ENCODE measurements around the gene WIPF1. TPM values are rescaled to one million over a fixed set of nuclear protein-coding genes. Genes with fewer than 3 reads are reported as not detected.

Gene WIPF1
- total RNA-seq, 1 experiment from 2014 or later: 6.0 TPM

GRCh38 chr2:174516501-174517378 lies 80.9 kb downstream of the WIPF1 start:
- peaks cover 15% of the 10 kb centered on the region for H3K27me3 Mint-ChIP-seq (ENCODE audit: insufficient read depth, unreplicated experiment)
- H3K4me1 Mint-ChIP-seq (ENCODE audit: insufficient read depth, unreplicated experiment): no peaks in the 10 kb centered on the region
- ChIA-PET POLR2A (interaction anchor here (0.6 kb wide), 2 partner anchors 21 to 1701 kb away, joined by 3 read pairs; no protein-coding TSS in a partner anchor), CTCF (interaction anchor here (0.5 kb wide), 1 partner anchor 55 kb away, joined by 3 read pairs; no protein-coding TSS in a partner anchor)
- H3K9me3 Mint-ChIP-seq (ENCODE audit: unreplicated experiment): peaks cover 13% of the 10 kb centered on the region
- H3K4me3 Mint-ChIP-seq (ENCODE audit: unreplicated experiment): no peak overlapping the region
- no peak for DNase-seq (ENCODE audit: unreplicated experiment)
- no TSS peak for BruUV-seq (replicated peaks)
- H3K36me3 Mint-ChIP-seq (ENCODE audit: insufficient read depth, unreplicated experiment): no peaks in the 10 kb centered on the region
- TF ChIP-seq CTCF (IDR thresholded peaks at IDR 0.05; ENCODE audit: unreplicated experiment): no peak
- intact Hi-C loops (cut with micrococcal nuclease): no loop called here
- H3K27ac Mint-ChIP-seq (ENCODE audit: low read depth, unreplicated experiment): no peak overlapping the region

GRCh38 chr2:174512345-174512744 lies 85.3 kb downstream of the WIPF1 start:
- CTCF ChIA-PET: interaction anchor here (0.6 kb wide), 1 partner anchor 10 kb away, joined by 4 read pairs; no protein-coding TSS in a partner anchor
- no peaks in the 10 kb centered on the region for H3K27me3 Mint-ChIP-seq (ENCODE audit: insufficient read depth, unreplicated experiment)
- BruUV-seq (replicated peaks): no TSS peak
- TF ChIP-seq CTCF (IDR thresholded peaks at IDR 0.05; ENCODE audit: unreplicated experiment): no peak
- DNase-seq (ENCODE audit: unreplicated experiment): no peak
- POLR2A ChIA-PET: interaction anchor here (1.3 kb wide), 1 partner anchor 10 kb away, joined by 4 read pairs; no protein-coding TSS in a partner anchor
- no peak overlapping the region for H3K27ac Mint-ChIP-seq (ENCODE audit: low read depth, unreplicated experiment)
- no peaks in the 10 kb centered on the region for H3K36me3 Mint-ChIP-seq (ENCODE audit: insufficient read depth, unreplicated experiment)
- peaks cover 36% of the 10 kb centered on the region for H3K9me3 Mint-ChIP-seq (ENCODE audit: unreplicated experiment)
- no peak overlapping the region for H3K4me3 Mint-ChIP-seq (ENCODE audit: unreplicated experiment)
- no peaks in the 10 kb centered on the region for H3K4me1 Mint-ChIP-seq (ENCODE audit: insufficient read depth, unreplicated experiment)
- intact Hi-C loops (cut with micrococcal nuclease): no loop called here

GRCh38 chr2:174511580-174512260 lies 85.9 kb downstream of the WIPF1 start:
- intact Hi-C loops (cut with micrococcal nuclease): no loop called here
- Mint-ChIP-seq H3K4me3 (ENCODE audit: unreplicated experiment) (no peak overlapping the region), H3K36me3 (ENCODE audit: insufficient read depth, unreplicated experiment) (no peaks in the 10 kb centered on the region), H3K27me3 (ENCODE audit: insufficient read depth, unreplicated experiment) (no peaks in the 10 kb centered on the region), H3K9me3 (ENCODE audit: unreplicated experiment) (peaks cover 40% of the 10 kb centered on the region), H3K4me1 (ENCODE audit: insufficient read depth, unreplicated experiment) (no peaks in the 10 kb centered on the region), H3K27ac (ENCODE audit: low read depth, unreplicated experiment) (no peak overlapping the region)
- POLR2A ChIA-PET: interaction anchor here (1.3 kb wide), 1 partner anchor 10 kb away, joined by 4 read pairs; no protein-coding TSS in a partner anchor
- no peak for DNase-seq (ENCODE audit: unreplicated experiment)
- CTCF ChIA-PET: interaction anchor here (0.6 kb wide), 1 partner anchor 10 kb away, joined by 4 read pairs; no protein-coding TSS in a partner anchor
- TF ChIP-seq CTCF (IDR thresholded peaks at IDR 0.05; ENCODE audit: unreplicated experiment): no peak
- BruUV-seq (replicated peaks): no TSS peak

- ChIA-PET POLR2A (no interaction called here), CTCF (no interaction called here)
- no TSS peak for BruUV-seq (replicated peaks)
- H3K36me3 Mint-ChIP-seq (ENCODE audit: insufficient read depth, unreplicated experiment): no peaks in the 10 kb centered on the region
- no peak for TF ChIP-seq CTCF (IDR thresholded peaks at IDR 0.05; ENCODE audit: unreplicated experiment)
- no peak overlapping the region for H3K4me3 Mint-ChIP-seq (ENCODE audit: unreplicated experiment)
- H3K27me3 Mint-ChIP-seq (ENCODE audit: insufficient read depth, unreplicated experiment): no peaks in the 10 kb centered on the region
- peaks cover 40% of the 10 kb centered on the region for H3K9me3 Mint-ChIP-seq (ENCODE audit: unreplicated experiment)
- no peak overlapping the region for H3K27ac Mint-ChIP-seq (ENCODE audit: low read depth, unreplicated experiment)
- intact Hi-C loops (cut with micrococcal nuclease): no loop called here
- H3K4me1 Mint-ChIP-seq (ENCODE audit: insufficient read depth, unreplicated experiment): no peaks in the 10 kb centered on the region
- peak; percentile 53 for DNase-seq (ENCODE audit: unreplicated experiment)
Observed at GRCh38 chr2:174510583-174511189, 86.9 kb downstream of the WIPF1 start.
